Breast epithelium (tissue), 3 donors: ENCODE data around the gene ITGA8.

Experiments
- CTCF ChIP-seq, 3 donors: fragments of 450-650 bp; IDR thresholded peaks; one replicate each; pipeline ENCODE4 v1.5.1; 2016 to 2017; ENCODE audit warnings: antibody characterized with exemption in 3 of 3, mild to moderate bottlenecking in 3 of 3, moderate library complexity in 3 of 3
- POLR2A ChIP-seq: fragments of 450-650 bp; IDR thresholded peaks from one replicate; pipeline ENCODE4 v1.6.1; 2016; ENCODE audit warnings: antibody characterized with exemption, mild to moderate bottlenecking, moderate library complexity
- POLR2AphosphoS5 ChIP-seq, 3 donors: sonication (generic); formaldehyde crosslinking; IDR thresholded peaks; one replicate each; pipeline ENCODE4 v1.6.1; 2017; ENCODE audit warnings: antibody characterized with exemption in 3 of 3

DNA sequence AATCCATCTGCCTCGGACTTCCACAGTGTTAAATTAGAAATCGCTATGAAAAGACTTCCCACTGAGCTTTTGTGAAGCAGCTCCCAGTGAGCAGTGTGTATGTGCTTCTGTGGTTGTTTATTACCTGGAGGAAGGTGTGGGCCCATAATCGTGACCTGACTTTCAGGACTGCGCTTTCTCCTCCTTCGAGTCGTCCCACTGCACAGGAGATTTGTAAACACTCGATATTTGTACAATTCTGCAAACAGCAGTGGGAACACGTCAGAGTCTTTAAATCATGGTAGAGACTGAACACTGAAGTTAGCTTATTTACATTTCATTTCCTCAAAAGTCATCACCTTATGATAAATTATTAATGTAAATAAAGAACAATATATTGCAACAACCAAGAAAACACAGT lies 171.4 kb downstream of the ITGA8 start:
- TF ChIP-seq POLR2A = no peak
- no peak for TF ChIP-seq CTCF (IDR thresholded peaks at IDR 0.05)
- TF ChIP-seq POLR2AphosphoS5 (IDR thresholded peaks at IDR 0.05) = no peak
